T-helper 2 cell treated with Interferon-gamma antibody and Interleukin-4, amounts not matched to agents 5 μg/mL and 100 μg/mL, for 36 hours (primary cell): ENCODE results near the gene GAREM1.
"Not testable (repeated sequence)": the region's sequence is repeated elsewhere in the genome, so short reads cannot be mapped to it uniquely, and the experiment has no call there.

Experiments
- DNase-seq: peaks from one replicate; pipeline ENCODE4 v3.0.0; 2021; ENCODE audit warnings: low spot score
- H3K27ac Mint-ChIP-seq: one replicate; pipeline ENCODE4 v1.8.0; 2021; ENCODE audit warnings: mild to moderate bottlenecking, mixed read lengths
- H3K27me3 Mint-ChIP-seq: one replicate; pipeline ENCODE4 v1.8.0; 2021; ENCODE audit warnings: low read depth, mixed read lengths
- H3K36me3 Mint-ChIP-seq: one replicate; pipeline ENCODE4 v1.8.0; 2021; ENCODE audit warnings: low read depth, mixed read lengths
- H3K4me1 Mint-ChIP-seq: one replicate; pipeline ENCODE4 v1.8.0; 2021; ENCODE audit warnings: low read depth, mixed read lengths
- H3K4me3 Mint-ChIP-seq: one replicate; pipeline ENCODE4 v1.8.0; 2022; ENCODE audit warnings: mild to moderate bottlenecking, moderate library complexity, mixed read lengths
- H3K9me3 Mint-ChIP-seq: one replicate; pipeline ENCODE4 v1.8.0; 2021; ENCODE audit warnings: mixed read lengths

GAREM1 gene

DNA sequence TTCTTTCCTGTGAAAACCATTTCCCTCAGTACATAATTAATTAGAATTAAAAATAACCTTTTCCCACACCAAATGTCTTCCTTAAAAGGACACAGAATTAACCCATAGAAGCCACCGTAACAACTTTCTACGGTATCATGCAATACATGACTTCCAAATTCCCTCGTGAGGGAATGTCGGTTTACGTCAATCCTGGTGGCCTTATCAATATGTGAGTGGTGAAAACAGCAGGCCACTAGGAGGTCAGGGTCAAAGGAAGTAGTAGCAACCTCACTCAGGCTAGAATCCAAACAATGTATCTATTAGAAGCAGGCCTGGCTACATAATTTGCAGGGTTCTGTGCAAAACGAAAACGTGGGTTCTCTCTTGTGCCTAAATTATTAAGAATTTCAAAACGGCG lies 112.2 kb downstream of the GAREM1 start:
- Mint-ChIP-seq H3K27ac (no peak overlapping the region), H3K36me3 (no peaks in the 10 kb centered on the region), H3K9me3 (no peaks in the 10 kb centered on the region), H3K4me1 (peaks cover 2% of the 10 kb centered on the region), H3K4me3 (no peak overlapping the region), H3K27me3 (peaks cover 7% of the 10 kb centered on the region)
- no peak for DNase-seq

DNA sequence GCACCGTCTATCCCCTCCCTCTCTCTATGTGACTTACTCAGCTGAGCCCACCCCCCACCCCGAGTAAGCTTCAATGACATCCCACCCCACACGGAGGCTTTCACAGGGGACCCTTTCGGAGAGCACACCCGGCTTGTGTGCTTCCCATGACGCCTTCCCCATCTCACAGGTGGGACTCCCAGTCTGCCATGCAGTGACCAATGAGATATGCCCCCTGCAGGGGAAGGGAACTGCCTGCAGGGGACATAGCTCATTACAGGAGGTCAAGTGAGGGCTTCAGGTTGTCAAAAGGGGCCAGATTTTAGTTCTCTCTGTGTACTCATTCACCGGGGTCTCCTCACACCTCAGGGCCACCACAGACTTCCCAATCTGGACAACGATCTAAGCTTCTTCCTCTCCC lies 112.6 kb downstream of the GAREM1 start:
- DNase-seq = no peak
- Mint-ChIP-seq H3K9me3 (no peaks in the 10 kb centered on the region), H3K27me3 (peaks cover 7% of the 10 kb centered on the region), H3K36me3 (no peaks in the 10 kb centered on the region), H3K4me3 (no peak overlapping the region), H3K4me1 (peaks cover 2% of the 10 kb centered on the region), H3K27ac (no peak overlapping the region)

DNA sequence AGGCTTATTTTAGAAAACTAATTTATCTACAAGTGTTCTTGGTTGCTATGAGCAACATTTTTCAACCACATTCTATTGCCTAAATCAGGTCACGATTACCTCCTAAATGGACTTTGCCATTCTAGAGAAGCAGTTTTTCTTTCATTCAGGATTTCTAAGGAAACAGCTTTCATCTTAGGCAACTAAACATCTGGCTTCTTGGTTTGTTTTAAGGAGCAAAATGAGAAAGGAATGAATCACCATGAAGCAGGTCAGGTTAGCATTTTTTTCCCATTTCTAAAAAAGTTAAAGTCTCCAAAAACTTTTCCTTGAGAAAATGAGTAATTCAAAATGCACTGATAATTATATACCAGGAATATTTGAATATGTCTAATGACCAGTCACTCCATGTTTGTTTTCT lies 114.8 kb downstream of the GAREM1 start:
- Mint-ChIP-seq H3K9me3 (no peaks in the 10 kb centered on the region), H3K27ac (no peak overlapping the region), H3K27me3 (peaks cover 9% of the 10 kb centered on the region), H3K4me3 (no peak overlapping the region), H3K4me1 (no peaks in the 10 kb centered on the region), H3K36me3 (no peaks in the 10 kb centered on the region)
- DNase-seq = no peak

DNA sequence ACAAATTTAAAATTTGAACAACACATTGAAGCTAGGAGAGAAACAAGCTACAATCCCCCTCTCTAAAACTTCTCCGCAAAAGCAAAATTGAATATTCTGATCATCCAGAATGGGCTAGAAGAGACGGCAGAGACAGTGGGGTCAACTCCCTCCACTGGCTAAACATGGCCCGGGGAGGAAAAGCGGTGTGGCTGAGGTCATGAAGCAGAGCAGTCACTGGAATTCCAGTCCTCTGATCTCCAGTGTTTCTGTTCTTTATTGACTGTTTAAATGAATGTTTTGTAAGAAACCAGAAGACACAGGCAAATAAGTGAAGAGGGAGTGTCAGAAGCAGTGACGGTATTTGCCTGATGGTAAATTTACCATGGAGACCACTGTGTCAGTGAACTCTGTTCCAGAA lies 116.2 kb downstream of the GAREM1 start:
- Mint-ChIP-seq H3K4me1 (no peaks in the 10 kb centered on the region), H3K4me3 (no peak overlapping the region), H3K27ac (no peak overlapping the region), H3K27me3 (peaks cover 9% of the 10 kb centered on the region), H3K9me3 (no peaks in the 10 kb centered on the region), H3K36me3 (no peaks in the 10 kb centered on the region)
- no peak for DNase-seq

DNA sequence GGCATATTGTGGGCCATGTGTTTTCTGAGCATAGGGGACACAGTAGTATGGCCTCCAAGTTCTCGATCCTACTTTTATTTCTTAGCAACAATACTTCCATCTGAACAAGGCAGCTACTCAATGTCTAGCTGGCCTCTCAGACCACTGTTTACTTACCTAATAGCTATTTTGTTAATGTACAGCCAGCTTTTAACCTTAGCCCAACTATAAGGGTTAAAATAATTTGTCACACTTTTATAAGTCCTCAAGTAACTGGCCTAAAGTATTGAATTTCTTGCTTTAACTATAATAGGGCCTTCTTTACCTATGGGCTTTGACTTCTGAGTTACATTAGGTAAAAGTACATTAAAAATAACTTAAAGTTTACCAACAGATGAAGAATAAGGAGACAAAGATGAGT lies 117.4 kb downstream of the GAREM1 start:
- no peak overlapping the region for H3K4me3 Mint-ChIP-seq
- no peaks in the 10 kb centered on the region for H3K9me3 Mint-ChIP-seq
- H3K4me1 Mint-ChIP-seq = no peaks in the 10 kb centered on the region
- no peak overlapping the region for H3K27ac Mint-ChIP-seq
- no peak for DNase-seq
- peaks cover 9% of the 10 kb centered on the region for H3K27me3 Mint-ChIP-seq
- H3K36me3 Mint-ChIP-seq = no peaks in the 10 kb centered on the region

DNA sequence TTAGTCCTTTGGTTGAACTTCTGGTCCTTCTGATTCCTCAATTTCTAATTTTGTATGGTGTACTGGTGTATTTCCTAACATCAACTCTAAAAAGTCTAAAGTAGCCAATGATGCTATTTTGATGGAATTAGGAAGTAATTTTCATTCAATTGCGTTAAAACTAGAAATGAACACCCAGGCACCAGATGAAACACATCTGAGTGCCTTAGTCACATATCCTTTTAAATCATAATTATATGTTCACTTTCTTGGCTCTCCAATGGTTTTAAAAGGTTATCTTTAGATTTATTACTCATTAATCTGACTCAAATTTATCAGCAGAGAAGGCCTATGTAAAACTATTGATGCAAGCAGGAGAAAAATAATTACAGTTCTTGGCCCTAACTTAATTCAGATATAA lies 119.7 kb downstream of the GAREM1 start:
- H3K36me3 Mint-ChIP-seq = no peaks in the 10 kb centered on the region
- no peaks in the 10 kb centered on the region for H3K9me3 Mint-ChIP-seq
- H3K4me3 Mint-ChIP-seq = no peak overlapping the region
- no peaks in the 10 kb centered on the region for H3K4me1 Mint-ChIP-seq
- DNase-seq = no peak
- no peak overlapping the region for H3K27ac Mint-ChIP-seq
- H3K27me3 Mint-ChIP-seq = peaks cover 9% of the 10 kb centered on the region

DNA sequence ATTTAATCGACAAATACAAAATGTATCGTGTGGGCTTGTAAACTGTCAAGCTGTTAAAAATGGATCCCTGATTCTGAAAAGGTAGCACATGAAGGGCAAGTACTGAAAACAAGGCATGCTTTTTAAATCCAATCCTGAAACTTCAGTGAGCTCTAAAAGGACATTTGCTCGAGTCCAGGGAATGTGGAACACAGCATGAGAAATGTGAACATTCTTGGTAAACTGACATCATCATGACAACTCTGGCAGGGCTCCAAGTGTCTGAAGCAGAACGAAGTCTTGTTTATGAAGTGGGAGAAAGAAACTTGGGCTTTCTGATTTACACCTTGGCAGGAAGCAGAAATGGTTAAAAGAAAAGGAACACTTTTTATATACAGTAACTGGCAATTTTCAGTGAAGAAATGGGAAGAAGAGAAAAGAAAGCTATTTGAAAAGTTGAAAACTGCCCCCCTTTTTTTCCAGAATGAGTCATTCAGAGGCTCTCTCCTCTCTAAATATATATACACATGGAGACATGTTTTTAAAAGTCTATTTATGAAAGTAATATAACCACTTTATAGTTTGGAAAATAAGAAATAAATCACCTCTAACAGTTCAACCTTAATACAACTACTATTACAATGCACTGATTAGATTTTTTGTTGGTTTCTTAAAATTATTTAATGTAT lies 120.8 kb downstream of the GAREM1 start:
- DNase-seq = no peak
- H3K36me3 Mint-ChIP-seq = no peaks in the 10 kb centered on the region
- H3K27me3 Mint-ChIP-seq = peaks cover 9% of the 10 kb centered on the region
- H3K4me1 Mint-ChIP-seq = no peaks in the 10 kb centered on the region
- no peak overlapping the region for H3K27ac Mint-ChIP-seq
- no peak overlapping the region for H3K4me3 Mint-ChIP-seq
- H3K9me3 Mint-ChIP-seq = no peaks in the 10 kb centered on the region

DNA sequence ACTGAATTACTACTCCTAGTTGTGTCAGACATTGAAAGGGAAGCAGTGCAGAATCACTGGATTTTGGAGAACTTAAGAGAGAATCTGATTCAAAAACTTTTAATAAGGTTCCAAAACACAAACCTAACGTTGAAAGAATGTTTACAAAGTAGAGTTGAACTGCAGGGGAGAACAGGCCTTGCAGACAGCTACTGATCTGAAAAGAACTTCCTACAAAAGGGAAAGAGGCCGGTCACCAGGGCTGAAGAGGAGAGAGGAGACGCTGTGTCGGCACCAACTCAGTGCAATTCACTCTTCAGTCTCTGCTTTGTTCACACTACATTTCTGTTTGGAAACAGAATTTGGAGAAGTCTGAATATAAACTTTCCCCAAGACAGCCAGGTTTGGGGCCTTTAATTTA lies 124.0 kb downstream of the GAREM1 start:
- H3K27me3 Mint-ChIP-seq = peaks cover 2% of the 10 kb centered on the region
- H3K4me1 Mint-ChIP-seq = no peaks in the 10 kb centered on the region
- no peaks in the 10 kb centered on the region for H3K36me3 Mint-ChIP-seq
- no peak overlapping the region for H3K4me3 Mint-ChIP-seq
- H3K27ac Mint-ChIP-seq = no peak overlapping the region
- no peaks in the 10 kb centered on the region for H3K9me3 Mint-ChIP-seq
- DNase-seq = no peak

DNA sequence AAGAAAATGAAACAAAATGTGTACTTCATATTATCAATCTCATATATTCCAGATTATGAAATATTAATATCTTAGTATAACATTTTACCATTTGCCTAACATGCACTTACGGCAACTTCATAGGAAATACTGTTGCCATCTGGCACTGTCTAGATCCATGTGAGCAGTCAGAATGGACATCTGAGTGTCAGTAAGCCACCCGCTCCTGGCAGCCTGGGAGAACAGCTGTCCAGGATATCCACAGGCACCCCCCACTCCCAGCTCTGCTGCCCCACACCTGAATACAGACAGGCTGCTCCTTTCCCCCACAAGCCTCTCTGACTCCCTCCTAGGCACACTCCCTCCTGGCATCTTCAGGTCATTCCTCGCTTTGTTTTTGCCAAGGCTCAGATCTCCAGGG lies 127.0 kb downstream of the GAREM1 start:
- no peak for DNase-seq
- no peaks in the 10 kb centered on the region for H3K27me3 Mint-ChIP-seq
- no peaks in the 10 kb centered on the region for H3K9me3 Mint-ChIP-seq
- H3K4me3 Mint-ChIP-seq = no peak overlapping the region
- H3K27ac Mint-ChIP-seq = no peak overlapping the region
- H3K36me3 Mint-ChIP-seq = no peaks in the 10 kb centered on the region
- H3K4me1 Mint-ChIP-seq = no peaks in the 10 kb centered on the region

DNA sequence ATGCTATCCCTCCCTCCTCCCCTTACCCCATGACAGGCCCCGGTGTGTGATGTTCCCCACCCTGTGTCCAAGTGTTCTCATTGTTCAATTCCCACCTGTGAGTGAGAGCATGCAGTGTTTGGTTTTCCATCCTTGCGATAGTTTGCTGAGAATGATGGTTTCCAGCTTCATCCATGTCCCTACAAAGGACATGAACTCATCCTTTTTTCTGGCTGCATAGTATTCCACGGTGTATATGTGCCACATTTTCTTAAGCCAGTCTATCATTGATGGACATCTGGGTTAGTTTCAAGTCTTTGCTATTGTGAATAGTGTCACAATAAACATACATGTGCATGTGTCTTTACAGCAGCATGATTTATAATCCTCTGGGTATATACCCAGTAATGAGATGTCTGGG lies 129.6 kb downstream of the GAREM1 start:
- not testable (repeated sequence) for H3K27ac Mint-ChIP-seq, H3K9me3 Mint-ChIP-seq, H3K4me1 Mint-ChIP-seq, H3K36me3 Mint-ChIP-seq, H3K27me3 Mint-ChIP-seq, H3K4me3 Mint-ChIP-seq, DNase-seq

DNA sequence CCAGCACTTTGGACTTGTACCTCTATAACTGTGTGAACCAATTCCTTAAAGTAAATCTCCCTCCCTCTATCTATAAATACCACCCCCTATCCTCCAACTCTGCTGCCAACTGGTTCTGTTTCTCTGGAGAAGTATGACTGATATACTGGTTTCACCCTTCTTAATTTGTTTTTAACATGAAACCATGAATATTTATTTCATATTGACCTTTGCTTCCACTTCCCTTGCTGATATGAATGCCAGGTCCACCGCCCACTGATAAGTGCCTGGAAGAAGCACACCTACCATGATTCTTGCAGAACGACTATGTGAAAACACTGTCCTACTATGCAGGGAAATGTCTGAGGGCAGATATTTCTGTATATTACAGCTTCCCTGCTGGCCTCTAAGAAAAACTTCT lies 131.6 kb downstream of the GAREM1 start:
- no peaks in the 10 kb centered on the region for H3K36me3 Mint-ChIP-seq
- no peak overlapping the region for H3K27ac Mint-ChIP-seq
- H3K4me1 Mint-ChIP-seq = no peaks in the 10 kb centered on the region
- no peak for DNase-seq
- H3K4me3 Mint-ChIP-seq = no peak overlapping the region
- no peaks in the 10 kb centered on the region for H3K9me3 Mint-ChIP-seq
- peaks cover 4% of the 10 kb centered on the region for H3K27me3 Mint-ChIP-seq

DNA sequence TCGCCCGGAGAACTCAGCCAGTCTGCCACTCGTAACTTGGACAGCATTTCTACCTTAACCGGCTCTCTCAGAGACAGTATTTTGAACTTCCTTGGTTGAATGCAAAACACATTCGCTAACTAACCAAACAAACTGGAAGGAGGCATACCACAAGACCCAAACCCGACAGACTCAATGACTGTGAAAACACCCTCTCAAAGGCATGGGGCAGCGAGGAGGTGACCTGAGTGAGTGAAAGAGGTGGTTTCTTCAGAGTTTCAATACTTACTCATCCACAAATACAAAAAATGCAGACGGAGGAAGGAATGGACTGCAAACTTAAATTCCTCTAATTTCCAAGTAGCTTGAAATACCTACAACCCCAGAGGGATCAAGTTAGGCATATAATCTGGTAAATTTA lies 132.9 kb downstream of the GAREM1 start:
- H3K36me3 Mint-ChIP-seq = no peaks in the 10 kb centered on the region
- no peak overlapping the region for H3K27ac Mint-ChIP-seq
- no peak for DNase-seq
- H3K9me3 Mint-ChIP-seq = no peaks in the 10 kb centered on the region
- peaks cover 4% of the 10 kb centered on the region for H3K27me3 Mint-ChIP-seq
- no peaks in the 10 kb centered on the region for H3K4me1 Mint-ChIP-seq
- no peak overlapping the region for H3K4me3 Mint-ChIP-seq

DNA sequence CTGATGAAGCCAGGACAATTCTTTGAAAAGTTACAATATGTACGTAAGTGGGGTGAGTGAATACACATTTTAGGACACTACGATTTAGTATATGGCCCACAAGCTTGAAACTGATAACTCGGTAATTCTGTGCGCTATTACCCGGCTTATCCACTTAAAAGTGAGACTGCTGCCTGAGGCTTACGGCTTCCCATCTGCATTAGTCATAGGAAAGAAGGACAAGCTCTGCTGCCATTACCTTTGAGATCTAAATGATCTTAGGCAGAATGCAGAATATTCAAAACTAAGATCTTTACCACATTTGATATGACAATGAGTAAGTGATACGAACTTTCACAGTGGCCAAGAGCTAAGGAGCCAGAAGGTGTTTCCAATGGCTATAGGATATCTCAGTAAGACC lies 133.3 kb downstream of the GAREM1 start:
- H3K36me3 Mint-ChIP-seq = no peaks in the 10 kb centered on the region
- no peak for DNase-seq
- no peak overlapping the region for H3K27ac Mint-ChIP-seq
- no peaks in the 10 kb centered on the region for H3K9me3 Mint-ChIP-seq
- no peaks in the 10 kb centered on the region for H3K4me1 Mint-ChIP-seq
- H3K4me3 Mint-ChIP-seq = no peak overlapping the region
- peaks cover 4% of the 10 kb centered on the region for H3K27me3 Mint-ChIP-seq

DNA sequence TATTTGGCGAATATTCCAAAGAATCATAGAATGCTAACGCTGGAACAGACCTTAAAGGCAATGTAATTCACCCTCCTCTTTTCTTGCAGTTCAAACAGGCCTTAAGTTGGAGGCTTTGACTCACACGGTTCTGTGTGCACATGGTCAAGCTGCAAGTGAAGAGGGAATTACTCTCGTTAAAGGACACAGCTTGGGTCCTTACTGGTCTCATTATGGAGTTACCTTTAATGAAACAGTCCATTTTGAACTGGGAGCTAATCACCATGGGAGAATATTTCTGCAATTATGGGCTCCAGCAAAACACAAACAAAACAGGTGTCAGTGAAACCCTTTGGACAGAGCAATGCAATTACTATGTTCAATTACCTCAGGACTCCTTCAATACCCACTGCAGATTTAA lies 135.5 kb downstream of the GAREM1 start:
- Mint-ChIP-seq H3K4me3 (no peak overlapping the region), H3K4me1 (no peaks in the 10 kb centered on the region), H3K27ac (no peak overlapping the region), H3K9me3 (no peaks in the 10 kb centered on the region), H3K36me3 (no peaks in the 10 kb centered on the region), H3K27me3 (peaks cover 4% of the 10 kb centered on the region)
- no peak for DNase-seq

DNA sequence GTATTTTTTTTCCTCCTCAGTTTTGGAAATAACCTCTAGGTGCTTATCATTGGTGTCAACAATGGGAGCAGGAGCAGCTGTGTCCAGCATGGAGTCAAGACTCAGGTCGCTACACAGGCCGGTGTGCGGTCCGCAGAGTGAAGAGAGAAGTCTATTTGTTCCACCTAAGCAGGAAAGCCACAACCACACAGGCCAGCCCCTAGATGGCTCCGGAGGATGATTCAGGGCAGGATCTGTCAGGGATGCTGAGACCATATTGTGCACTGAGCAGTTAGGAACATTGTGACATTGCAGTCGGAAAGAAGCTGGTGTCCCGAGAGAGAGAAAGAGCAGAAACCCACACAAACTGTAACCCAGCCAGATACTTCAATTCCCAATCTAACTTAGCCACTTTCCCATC lies 136.9 kb downstream of the GAREM1 start:
- H3K27me3 Mint-ChIP-seq = peaks cover 4% of the 10 kb centered on the region
- H3K27ac Mint-ChIP-seq = no peak overlapping the region

More for the DNA sequence above, 136.9 kb downstream of the GAREM1 start:
- no peaks in the 10 kb centered on the region for H3K9me3 Mint-ChIP-seq
- H3K36me3 Mint-ChIP-seq = no peaks in the 10 kb centered on the region
- H3K4me1 Mint-ChIP-seq = no peaks in the 10 kb centered on the region
- DNase-seq = no peak
- no peak overlapping the region for H3K4me3 Mint-ChIP-seq
